Activated CD4-positive, alpha-beta T cell treated with anti-CD3 and anti-CD28 coated beads, Interleukin-2, amount 50 U/mL, for 16 hours (primary cell): Measurements from ENCODE around the gene SRI.

Experiments
- DNase-seq: peaks from one replicate; pipeline ENCODE4 v3.0.0-alpha.2; 2020

The SRI gene

GRCh38 chr7:88224601-88225275 lies 4.9 kb upstream of the SRI start:
- DNase-seq = no peak

- no peak for DNase-seq
Measured at GRCh38 chr7:88223265-88223664, 3.4 kb upstream of the SRI start.

DNA sequence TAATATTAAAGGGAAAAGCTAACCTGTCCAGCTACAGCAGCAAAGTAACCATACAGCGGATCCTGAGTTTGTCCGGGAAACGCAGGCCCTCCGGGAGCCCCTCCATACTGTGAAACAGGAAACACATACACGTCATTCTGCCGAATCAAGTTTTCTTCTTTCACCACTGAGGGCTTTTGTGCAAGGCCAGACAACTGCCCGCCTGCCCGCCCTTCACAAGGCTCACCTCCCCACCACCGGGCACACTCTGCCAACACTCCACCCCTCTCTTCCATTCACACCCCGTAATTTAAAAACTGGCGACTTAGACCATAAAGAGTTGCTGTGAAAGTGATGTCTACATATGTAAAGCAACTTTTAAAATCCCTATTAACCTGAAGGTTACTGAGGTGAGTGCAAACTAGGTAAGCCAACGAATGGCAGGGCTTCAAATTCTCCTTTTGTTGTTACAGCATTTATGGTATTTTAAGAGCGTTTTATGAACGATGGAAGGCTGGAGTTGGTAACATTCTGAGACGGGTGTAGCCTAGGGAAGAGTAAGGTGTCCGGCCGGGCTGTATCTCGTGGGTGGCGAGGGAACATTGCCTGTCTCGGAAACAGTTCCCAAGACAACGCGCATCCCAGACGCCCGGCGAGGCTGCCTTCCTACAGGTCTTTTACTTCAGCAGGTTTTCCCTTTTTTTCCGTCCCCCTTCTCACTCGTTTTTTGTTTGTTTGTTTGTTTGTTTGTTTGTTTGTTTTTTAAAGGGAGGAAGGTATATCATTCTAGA lies 817 bp downstream of the SRI start:
- peak; percentile 64 for DNase-seq

DNA sequence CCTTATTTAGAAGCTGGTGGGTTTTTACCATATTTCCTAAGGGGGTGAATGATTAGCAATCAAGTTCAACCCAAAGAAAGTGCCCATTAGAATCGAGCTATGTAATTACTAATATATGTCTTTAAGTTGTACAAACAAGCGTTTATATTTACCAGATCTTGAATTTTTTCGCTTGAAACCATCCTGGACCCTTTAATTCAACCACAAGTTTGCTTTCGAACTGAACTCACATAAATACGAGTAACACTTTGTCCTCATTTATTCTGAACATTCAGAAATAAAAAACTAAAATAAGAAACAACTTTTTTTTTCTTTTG lies 1.5 kb downstream of the SRI start:
- no peak for DNase-seq

DNA sequence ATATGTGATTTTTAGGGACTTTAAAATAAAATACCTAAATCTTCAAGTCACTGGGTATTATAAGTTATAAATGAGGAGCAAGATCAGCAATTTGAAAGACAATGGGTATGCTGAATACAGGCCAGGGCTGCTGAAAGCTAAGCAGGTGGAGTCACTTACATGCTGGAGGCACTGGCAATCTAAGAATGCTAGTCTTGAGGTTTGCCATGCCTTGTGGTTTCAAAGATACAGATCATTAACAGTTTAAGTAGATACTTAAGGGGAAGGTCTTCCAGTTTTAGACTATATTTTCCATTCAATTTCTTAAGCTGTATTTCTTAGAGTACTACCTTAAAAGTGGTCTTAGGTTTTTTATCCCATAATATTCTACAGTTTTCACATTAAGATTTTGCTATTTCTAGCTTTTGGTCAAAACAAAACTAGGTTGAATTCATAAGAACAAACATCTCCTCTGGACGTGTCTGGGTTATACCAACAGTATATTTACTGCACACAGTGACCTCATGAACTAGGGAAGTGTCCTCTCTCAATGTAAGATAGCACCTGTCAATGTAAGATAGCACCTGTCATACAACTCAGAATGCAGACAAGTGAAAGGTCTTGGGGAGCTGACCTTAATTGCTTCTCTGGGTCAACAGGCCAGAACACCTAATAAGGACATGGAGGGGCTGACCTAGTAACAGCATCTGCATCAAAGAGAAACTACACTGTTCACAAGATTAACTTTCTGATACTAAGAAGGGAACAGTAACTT lies 2.0 kb downstream of the SRI start:
- peak; percentile 57 for DNase-seq

GRCh38 chr7:88216276-88216675 lies 3.6 kb downstream of the SRI start:
- DNase-seq = no peak

GRCh38 chr7:88215295-88215694 lies 4.5 kb downstream of the SRI start:
- no peak for DNase-seq

- DNase-seq = no peak
Measured at GRCh38 chr7:88214456-88214855, 5.4 kb downstream of the SRI start.

GRCh38 chr7:88212918-88213317 lies 6.9 kb downstream of the SRI start:
- DNase-seq = no peak

- no peak for DNase-seq
Measured at GRCh38 chr7:88208521-88208920, 11.3 kb downstream of the SRI start.

DNA sequence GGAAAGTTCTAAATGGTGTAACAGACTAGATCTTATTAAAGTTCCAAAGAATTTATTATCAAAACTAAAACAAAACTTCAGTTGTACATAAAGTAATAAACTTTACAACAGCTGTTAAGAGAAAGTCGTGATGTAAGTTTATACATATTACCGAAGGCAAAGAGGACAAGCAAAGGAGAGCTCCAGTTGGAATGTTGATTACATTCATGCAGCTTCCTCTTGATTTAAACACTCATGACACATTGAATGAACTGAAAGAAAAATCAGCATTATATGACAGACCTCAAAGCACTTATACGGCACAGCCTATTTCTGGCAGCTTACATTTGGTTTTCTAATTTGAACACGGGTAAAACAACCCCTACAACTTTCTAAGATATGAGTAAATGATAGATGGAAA lies 13.6 kb downstream of the SRI start:
- no peak for DNase-seq

DNA sequence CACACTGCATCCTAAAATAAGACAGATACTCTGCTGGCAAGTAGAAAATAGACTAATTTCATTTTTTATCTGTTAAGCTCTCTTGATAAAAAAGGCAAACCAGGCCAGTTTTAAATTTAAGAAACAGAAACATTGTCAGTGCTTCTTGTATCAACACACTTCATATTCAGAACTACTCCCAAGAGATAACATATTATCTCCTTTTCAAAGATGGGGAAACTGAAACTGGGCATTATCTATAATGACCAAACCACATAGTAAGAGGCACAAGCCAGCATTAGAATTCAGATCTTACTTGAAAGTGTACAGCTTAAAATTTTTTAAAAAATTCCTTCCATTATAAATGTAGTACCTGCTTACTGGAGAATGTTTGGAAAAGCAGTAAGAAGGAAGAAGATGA lies 14.7 kb downstream of the SRI start:
- DNase-seq = no peak

DNA sequence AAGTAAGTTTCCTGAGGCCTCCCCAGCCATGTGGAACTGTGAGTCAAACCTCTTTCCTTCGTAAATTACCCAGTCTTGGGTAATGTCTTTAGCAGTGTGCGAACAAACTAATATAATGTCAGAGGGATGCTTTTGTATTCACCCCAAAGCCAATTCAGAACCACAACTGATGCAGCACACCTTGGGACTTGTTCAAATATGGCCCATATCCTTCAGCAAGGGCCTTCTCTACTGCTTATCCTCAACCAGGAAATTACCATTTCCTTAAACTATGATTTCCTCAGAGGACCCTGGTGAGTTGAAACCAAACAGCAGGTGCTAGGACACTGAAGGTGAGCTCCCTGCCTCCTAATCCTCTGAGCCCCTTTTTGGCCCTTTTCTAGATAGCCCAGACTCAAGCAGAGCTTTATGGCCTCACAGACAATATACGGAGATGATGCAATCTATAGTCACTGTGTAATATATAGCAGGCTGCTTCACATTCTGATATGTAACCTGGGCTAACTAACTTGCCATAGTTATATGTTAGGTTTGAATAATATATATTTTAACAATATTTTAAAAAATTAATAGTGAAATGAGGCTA lies 15.2 kb downstream of the SRI start:
- DNase-seq = no peak

GRCh38 chr7:88203401-88203800 lies 16.4 kb downstream of the SRI start:
- no peak for DNase-seq

GRCh38 chr7:88202799-88203198 lies 17.0 kb downstream of the SRI start:
- no peak for DNase-seq

DNA sequence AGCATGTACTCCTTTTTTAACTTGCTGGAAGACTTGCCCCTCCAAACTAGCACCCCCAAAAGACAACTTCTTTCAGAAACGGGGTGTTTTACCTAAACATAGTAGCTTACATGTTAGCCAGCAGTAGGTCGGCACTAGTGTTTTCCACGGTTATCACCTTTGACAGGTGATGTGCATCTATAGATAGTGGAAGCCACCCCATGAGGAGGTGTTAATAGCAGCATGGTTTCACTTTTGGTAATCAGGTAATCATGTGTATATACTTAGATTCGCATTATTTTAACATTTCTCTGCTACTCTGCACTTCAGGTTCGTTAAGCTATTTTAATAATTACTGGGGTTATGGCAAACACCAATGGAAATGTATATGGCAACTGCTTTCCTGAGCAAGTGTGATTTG lies 17.6 kb downstream of the SRI start:
- DNase-seq = no peak

DNA sequence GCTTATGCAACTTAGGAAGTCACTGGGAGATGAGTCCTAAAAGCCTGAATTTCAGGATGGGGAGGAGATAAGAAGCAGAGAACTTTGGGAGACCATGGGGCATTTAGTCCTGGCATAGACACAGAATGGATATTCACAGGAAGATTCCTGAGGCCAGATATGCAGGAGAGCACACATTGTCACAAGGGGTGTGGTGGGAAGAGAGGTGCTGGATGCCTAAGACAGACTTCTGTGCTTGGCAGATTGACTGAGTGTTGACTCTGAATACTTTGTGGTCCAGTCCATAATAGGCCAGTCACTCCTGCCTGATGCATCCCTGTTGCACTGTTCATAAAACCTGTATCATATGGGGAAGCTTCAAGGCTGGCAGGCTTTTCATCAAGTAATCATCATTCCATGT lies 18.5 kb downstream of the SRI start:
- no peak for DNase-seq

GRCh38 chr7:88200789-88201188 lies 19.0 kb downstream of the SRI start:
- DNase-seq = no peak

DNA sequence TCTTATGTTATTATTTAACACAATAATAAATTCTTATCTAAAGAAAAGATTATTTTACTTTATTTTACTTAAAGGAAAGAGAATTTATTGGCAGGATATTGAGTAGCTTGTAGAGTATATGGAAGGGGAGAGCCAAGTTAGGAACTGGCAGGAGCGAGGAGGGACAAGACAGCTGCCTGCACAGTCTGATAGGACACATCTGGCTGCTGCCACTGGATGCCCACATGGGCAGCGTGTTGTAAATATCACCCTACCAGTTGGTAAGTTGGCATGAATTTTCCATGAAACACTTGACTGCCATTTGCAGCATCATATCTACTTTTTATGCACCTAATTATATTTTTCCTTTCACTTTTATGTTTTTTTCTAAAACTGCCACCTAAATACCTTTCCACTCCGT lies 19.6 kb downstream of the SRI start:
- no peak for DNase-seq

GRCh38 chr7:88191911-88192310 lies 27.9 kb downstream of the SRI start:
- DNase-seq = no peak

GRCh38 chr7:88185650-88186049 lies 34.2 kb downstream of the SRI start:
- no peak for DNase-seq

DNA sequence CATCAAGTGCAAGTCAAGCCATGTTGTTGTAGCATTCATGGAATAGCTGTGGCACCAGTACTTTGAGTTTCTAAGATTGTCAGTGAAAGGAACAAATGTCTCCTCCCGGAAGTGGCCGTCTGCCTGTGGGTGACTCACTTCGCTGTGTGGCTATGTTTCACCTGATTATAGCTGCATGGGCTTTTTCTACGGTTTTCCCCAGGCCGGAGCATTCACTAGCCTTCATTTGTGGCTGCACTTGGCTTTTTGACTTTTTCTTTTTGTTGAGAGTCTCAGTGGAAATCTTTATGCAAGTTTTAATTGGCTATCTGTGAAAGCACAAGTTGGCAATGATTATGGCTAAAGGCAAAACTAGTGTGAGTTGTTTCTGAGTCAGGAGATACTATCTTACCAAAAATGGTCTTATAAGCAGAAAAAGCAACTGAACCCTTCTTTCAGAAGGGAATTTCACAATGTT lies 35.0 kb downstream of the SRI start:
- DNase-seq = no peak

DNA sequence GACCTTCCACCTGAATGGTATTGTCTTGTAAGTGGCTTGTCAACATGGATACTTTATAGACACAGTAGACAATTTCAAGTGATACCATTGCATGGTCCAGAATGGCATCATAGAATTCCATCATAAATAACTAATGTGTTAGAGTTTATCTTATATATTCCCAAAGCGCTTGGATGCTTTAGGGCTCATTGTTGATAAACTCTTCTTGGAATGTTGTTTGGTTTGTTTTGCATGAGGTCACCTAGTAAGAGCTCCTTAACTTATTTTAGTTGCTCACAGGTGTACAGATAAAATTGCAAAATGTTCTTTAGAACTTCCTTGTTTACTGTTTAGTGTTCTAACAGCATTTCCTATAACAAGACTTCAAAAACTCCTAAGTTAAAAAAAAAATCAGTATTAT lies 36.8 kb downstream of the SRI start:
- no peak for DNase-seq

DNA sequence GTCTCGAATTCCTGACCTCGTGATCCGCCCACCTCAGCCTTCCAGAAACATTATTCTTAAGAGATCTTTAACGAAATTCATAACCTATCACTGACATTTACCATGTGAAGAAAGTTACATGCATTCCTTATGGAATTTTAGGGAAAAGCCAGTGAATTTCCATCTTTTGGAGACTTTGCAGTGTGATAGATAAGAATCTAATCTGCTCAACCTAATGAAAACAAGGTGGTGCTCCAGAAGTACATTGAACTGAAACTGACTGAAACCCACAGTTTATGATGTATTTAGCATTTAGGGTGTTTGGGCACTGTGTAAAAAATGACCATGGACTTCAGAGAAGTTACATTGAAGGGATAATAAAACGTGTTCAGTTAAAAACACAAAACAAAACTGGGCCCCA lies 43.6 kb downstream of the SRI start:
- no peak for DNase-seq
